Activated CD8-positive, alpha-beta T cell treated with anti-CD3 and anti-CD28 coated beads, Interleukin-2, amount 10 ng/mL, durations not matched to agents 7 days and 5 days (primary cell): ENCODE results near the gene BRI3BP. TPM values are rescaled to one million over a fixed set of nuclear protein-coding genes. Genes with fewer than 3 reads are reported as not detected.
A peak's percentile ranks its signal among the peaks of the same experiment; 100 is the strongest.

Experiments
- ATAC-seq: fragments of 150-1000 bp; cut with Tn5 transposase; one replicate; pipeline ENCODE4 v1.10.0; 2021; ENCODE audit warnings: moderate library complexity
- CTCF ChIA-PET: fragments of 350-600 bp; sonication (Branson Sonifier 250); formaldehyde crosslinking; loops from one replicate; lab custom pipeline; 2021; ENCODE audit warnings: antibody characterized with exemption; lab: Charles Lee
- POLR2A ChIA-PET: fragments of 350-600 bp; sonication (Branson Sonifier 250); formaldehyde crosslinking; loops from one replicate; lab custom pipeline; 2021; ENCODE audit warnings: antibody characterized with exemption; lab: Charles Lee
- DNase-seq: peaks from one replicate; pipeline ENCODE4 v3.0.0-alpha.2; 2020
- H3K27ac Mint-ChIP-seq: one replicate; pipeline ENCODE4 v1.8.0; 2021; ENCODE audit warnings: mild to moderate bottlenecking, mixed read lengths
- H3K27me3 Mint-ChIP-seq: one replicate; pipeline ENCODE4 v1.8.0; 2021; ENCODE audit warnings: low read depth, mixed read lengths
- H3K36me3 Mint-ChIP-seq: one replicate; pipeline ENCODE4 v1.8.0; 2021; ENCODE audit warnings: low read depth, mixed read lengths
- H3K4me1 Mint-ChIP-seq: one replicate; pipeline ENCODE4 v1.8.0; 2021; ENCODE audit warnings: low read depth, mixed read lengths
- H3K4me3 Mint-ChIP-seq: one replicate; pipeline ENCODE4 v1.8.0; 2021; ENCODE audit warnings: mild to moderate bottlenecking, mixed read lengths
- H3K9me3 Mint-ChIP-seq: one replicate; pipeline ENCODE4 v1.8.0; 2022; ENCODE audit warnings: mixed read lengths; ENCODE audit not compliant: insufficient read depth
- total RNA-seq, 2 experiments: library from RNA; stranded (reverse); gene quantifications; one replicate each; pipeline ENCODE4 v1.2.3, GENCODE V29; 2021

Gene BRI3BP
- total RNA-seq, 2 experiments from 2014 or later: 26.5 to 27.0 TPM

DNA sequence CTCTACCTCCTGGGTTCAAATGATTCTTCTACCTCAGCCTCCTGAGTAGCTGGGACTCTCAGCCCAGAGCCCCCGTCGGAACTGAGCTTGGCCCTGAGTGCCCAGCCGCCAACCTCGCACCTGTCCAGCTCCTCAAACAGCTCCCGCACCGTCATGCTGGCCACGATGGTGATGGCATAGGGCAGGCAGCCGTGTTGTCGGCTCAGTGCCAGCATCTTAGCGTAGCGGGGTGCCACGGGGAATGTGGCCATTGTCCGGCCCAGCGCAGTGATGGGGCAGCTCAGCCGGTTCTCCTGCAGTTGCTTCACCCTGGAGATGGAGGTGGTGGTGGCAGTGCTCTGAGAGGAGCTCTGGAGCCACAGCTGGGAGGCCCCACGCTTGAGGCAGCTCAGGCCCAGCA lies 36.9 kb upstream of the BRI3BP start:
- ATAC-seq (no peak), DNase-seq (no peak)
- H3K9me3 Mint-ChIP-seq: no peaks in the 10 kb centered on the region
- H3K4me3 Mint-ChIP-seq: no peak overlapping the region
- H3K36me3 Mint-ChIP-seq: peaks cover 47% of the 10 kb centered on the region
- POLR2A ChIA-PET: no interaction called here
- peaks cover 3% of the 10 kb centered on the region for H3K4me1 Mint-ChIP-seq
- H3K27ac Mint-ChIP-seq: no peak overlapping the region
- CTCF ChIA-PET: no interaction called here
- no peaks in the 10 kb centered on the region for H3K27me3 Mint-ChIP-seq

DNA sequence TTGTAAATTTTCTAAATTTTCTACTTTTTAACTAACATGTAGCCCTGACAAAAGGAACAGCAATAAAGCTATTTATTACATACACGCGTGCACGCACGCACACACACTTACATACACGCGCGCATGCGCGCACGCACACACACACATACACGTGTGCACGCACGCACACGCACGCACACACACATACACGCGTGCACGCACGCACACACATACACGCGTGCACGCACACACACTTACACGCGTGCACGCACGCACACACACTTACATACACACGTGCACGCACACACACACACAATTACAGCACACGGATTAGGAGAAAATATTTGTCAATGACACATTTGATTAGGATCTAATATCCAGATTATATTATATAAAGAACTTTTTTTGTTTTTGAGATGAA lies 32.4 kb upstream of the BRI3BP start:
- Mint-ChIP-seq H3K27me3 (no peaks in the 10 kb centered on the region), H3K4me3 (no peak overlapping the region), H3K27ac (no peak overlapping the region), H3K4me1 (peaks cover 5% of the 10 kb centered on the region), H3K36me3 (peaks cover 57% of the 10 kb centered on the region), H3K9me3 (no peaks in the 10 kb centered on the region)
- ChIA-PET CTCF (interaction anchor here (1.4 to 2.7 kb wide), 2 partner anchors 20 to 54 kb away, joined by 5 to 9 read pairs; no protein-coding TSS in a partner anchor), POLR2A (no interaction called here)
- DNase-seq (no peak), ATAC-seq (no peak)

DNA sequence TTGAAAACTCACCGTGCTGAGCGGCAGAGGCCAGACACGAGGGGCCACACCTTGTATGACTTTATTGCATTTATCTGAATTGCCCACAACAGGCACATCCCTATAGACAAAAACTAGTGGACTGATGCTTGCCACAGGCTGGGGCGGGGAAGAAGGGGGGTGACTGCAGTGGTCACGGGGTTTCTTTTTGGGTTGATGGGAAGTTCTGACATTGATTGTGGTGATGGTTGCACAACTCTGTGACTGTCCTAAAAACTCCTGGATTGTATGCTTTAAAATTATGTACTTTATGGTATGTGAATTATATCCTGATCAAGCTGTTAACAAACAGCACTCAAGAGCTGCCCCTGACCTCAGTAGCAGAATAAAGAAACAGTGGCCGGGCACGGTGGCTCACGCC lies 30.2 kb upstream of the BRI3BP start:
- Mint-ChIP-seq H3K36me3 (peaks cover 49% of the 10 kb centered on the region), H3K4me3 (no peak overlapping the region), H3K4me1 (peaks cover 5% of the 10 kb centered on the region), H3K27ac (no peak overlapping the region), H3K27me3 (no peaks in the 10 kb centered on the region), H3K9me3 (no peaks in the 10 kb centered on the region)
- DNase-seq (no peak), ATAC-seq (no peak)
- ChIA-PET CTCF (no interaction called here), POLR2A (interaction anchor here (0.7 kb wide), 1 partner anchor 49 kb away, joined by 3 read pairs; the partner anchor contains the start of gene UBC)

- Mint-ChIP-seq H3K4me1 (peaks cover 5% of the 10 kb centered on the region), H3K36me3 (peaks cover 47% of the 10 kb centered on the region)
- CTCF ChIA-PET: no interaction called here
These were observed 29.2 kb upstream of the BRI3BP start for GRCh38 chr12:124964251-124964650.

GRCh38 chr12:124964836-124965462 lies 28.5 kb upstream of the BRI3BP start:
- H3K9me3 Mint-ChIP-seq: no peaks in the 10 kb centered on the region
- CTCF ChIA-PET: no interaction called here
- H3K36me3 Mint-ChIP-seq: peaks cover 43% of the 10 kb centered on the region
- H3K27ac Mint-ChIP-seq: no peak overlapping the region
- no peak for DNase-seq
- ATAC-seq: peak; percentile 30
- H3K27me3 Mint-ChIP-seq: no peaks in the 10 kb centered on the region
- POLR2A ChIA-PET: no interaction called here
- no peak overlapping the region for H3K4me3 Mint-ChIP-seq
- peaks cover 5% of the 10 kb centered on the region for H3K4me1 Mint-ChIP-seq

More at GRCh38 chr12:124964251-124964650, 29.2 kb upstream of the BRI3BP start:
- no peak overlapping the region for H3K4me3 Mint-ChIP-seq
- POLR2A ChIA-PET: no interaction called here
- no peak overlapping the region for H3K27ac Mint-ChIP-seq
- ATAC-seq: no peak
- no peaks in the 10 kb centered on the region for H3K27me3 Mint-ChIP-seq
- no peaks in the 10 kb centered on the region for H3K9me3 Mint-ChIP-seq
- DNase-seq: no peak

GRCh38 chr12:124967016-124967739 lies 26.3 kb upstream of the BRI3BP start:
- DNase-seq (no peak), ATAC-seq (no peak)
- Mint-ChIP-seq H3K27me3 (no peaks in the 10 kb centered on the region), H3K4me3 (no peak overlapping the region), H3K4me1 (no peaks in the 10 kb centered on the region), H3K36me3 (peaks cover 38% of the 10 kb centered on the region), H3K27ac (no peak overlapping the region), H3K9me3 (no peaks in the 10 kb centered on the region)
- CTCF ChIA-PET: no interaction called here
- POLR2A ChIA-PET: no interaction called here

DNA sequence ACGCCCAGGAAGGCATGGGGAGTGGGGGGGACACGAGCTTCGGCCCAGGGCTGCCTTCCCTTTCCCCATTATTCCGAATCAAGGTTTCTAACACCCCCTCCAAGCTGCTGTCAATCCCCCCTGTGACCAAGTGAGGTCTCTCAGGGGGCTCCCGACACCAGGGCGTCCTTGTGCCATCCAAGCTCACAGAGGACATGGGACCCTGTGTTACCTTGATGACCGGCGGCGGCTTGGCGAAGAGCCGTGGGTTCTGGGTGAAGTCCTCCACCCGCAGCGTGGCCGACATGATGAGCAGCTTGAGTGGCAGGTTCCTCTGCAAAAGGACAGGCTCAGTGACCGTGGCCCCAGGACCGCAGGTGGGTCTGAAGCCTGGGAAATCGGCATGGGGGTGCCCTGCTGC lies 24.8 kb upstream of the BRI3BP start:
- Mint-ChIP-seq H3K27me3 (no peaks in the 10 kb centered on the region), H3K36me3 (peaks cover 36% of the 10 kb centered on the region), H3K4me1 (no peaks in the 10 kb centered on the region), H3K4me3 (no peak overlapping the region), H3K27ac (no peak overlapping the region), H3K9me3 (no peaks in the 10 kb centered on the region)
- ATAC-seq: no peak
- ChIA-PET POLR2A (no interaction called here), CTCF (interaction anchor here (0.9 kb wide), 1 partner anchor 28 kb away, joined by 3 read pairs; no protein-coding TSS in a partner anchor)
- no peak for DNase-seq

GRCh38 chr12:124970647-124971402 lies 22.6 kb upstream of the BRI3BP start:
- ATAC-seq (no peak), DNase-seq (no peak)
- Mint-ChIP-seq H3K27ac (no peak overlapping the region), H3K4me1 (no peaks in the 10 kb centered on the region), H3K9me3 (no peaks in the 10 kb centered on the region), H3K4me3 (no peak overlapping the region), H3K36me3 (peaks cover 40% of the 10 kb centered on the region), H3K27me3 (no peaks in the 10 kb centered on the region)
- ChIA-PET POLR2A (interaction anchor here (0.9 kb wide), 1 partner anchor 13 kb away, joined by 3 read pairs; no protein-coding TSS in a partner anchor), CTCF (no interaction called here)

- Mint-ChIP-seq H3K27me3 (no peaks in the 10 kb centered on the region), H3K36me3 (peaks cover 41% of the 10 kb centered on the region), H3K4me1 (no peaks in the 10 kb centered on the region), H3K27ac (no peak overlapping the region), H3K9me3 (no peaks in the 10 kb centered on the region), H3K4me3 (no peak overlapping the region)
- DNase-seq (no peak), ATAC-seq (no peak)
- CTCF ChIA-PET: no interaction called here
- POLR2A ChIA-PET: interaction anchor here (0.9 kb wide), 1 partner anchor 13 kb away, joined by 3 read pairs; no protein-coding TSS in a partner anchor
These were observed 21.8 kb upstream of the BRI3BP start for GRCh38 chr12:124971603-124972002.

GRCh38 chr12:124972211-124972610 lies 21.2 kb upstream of the BRI3BP start:
- H3K36me3 Mint-ChIP-seq: peaks cover 42% of the 10 kb centered on the region
- no peaks in the 10 kb centered on the region for H3K27me3 Mint-ChIP-seq
- no peak overlapping the region for H3K27ac Mint-ChIP-seq
- H3K9me3 Mint-ChIP-seq: no peaks in the 10 kb centered on the region
- DNase-seq (no peak), ATAC-seq (no peak)
- no peaks in the 10 kb centered on the region for H3K4me1 Mint-ChIP-seq
- CTCF ChIA-PET: no interaction called here
- POLR2A ChIA-PET: interaction anchor here (0.9 kb wide), 1 partner anchor 14 kb away, joined by 3 read pairs; no protein-coding TSS in a partner anchor
- no peak overlapping the region for H3K4me3 Mint-ChIP-seq

- ChIA-PET CTCF (no interaction called here), POLR2A (interaction anchor here (1.8 kb wide), 1 partner anchor 13 kb away, joined by 4 read pairs; the partner anchor contains the start of gene DHX37)
- Mint-ChIP-seq H3K4me3 (no peak overlapping the region), H3K27ac (no peak overlapping the region), H3K9me3 (no peaks in the 10 kb centered on the region), H3K36me3 (peaks cover 50% of the 10 kb centered on the region), H3K4me1 (no peaks in the 10 kb centered on the region), H3K27me3 (no peaks in the 10 kb centered on the region)
- DNase-seq: no peak
- no peak for ATAC-seq
These were observed 18.2 kb upstream of the BRI3BP start for GRCh38 chr12:124975276-124975675.
